H1 (cell line): ENCODE measurements around the gene ERAS. TPM values are rescaled to one million over a fixed set of nuclear protein-coding genes. Genes with fewer than 3 reads are reported as not detected.
A peak's percentile ranks its signal among the peaks of the same experiment; 100 is the strongest.

Experiments used
- CTCF ChIA-PET: fragments of 300-600 bp; sonication (Branson Sonifier 250); formaldehyde crosslinking; loops from one replicate; lab custom pipeline; 2021; ENCODE audit not compliant: partially characterized antibody; lab: Charles Lee
- POLR2A ChIA-PET: fragments of 300-600 bp; sonication (Branson Sonifier 250); formaldehyde crosslinking; loops from one replicate; lab custom pipeline; 2021; ENCODE audit warnings: inconsistent platforms; ENCODE audit not compliant: partially characterized antibody; lab: Charles Lee
- DNase-seq, 2 experiments: peaks; one replicate each; pipeline versions ENCODE4 v3.0.0 to v3.0.0-alpha.2; 2010 to 2022; ENCODE audit warnings: low spot score in 2 of 2, low read depth in 1 of 2, mixed read lengths in 1 of 2
- FAIRE-seq: peaks from 2 replicates; lab custom pipeline; 2011; peaks lifted over from hg19 to GRCh38; lab: Jason Lieb, UNC
- H2AFZ ChIP-seq: 2 replicates; pipeline ENCODE4 v1.8.1; 2012; ENCODE audit warnings: low read length, inconsistent platforms
- H2AK5ac ChIP-seq: 2 replicates; pipeline ENCODE4 v1.6.1; 2013; ENCODE audit warnings: low read depth, low read length
- H2BK120ac ChIP-seq: replicated peaks from 2 replicates; pipeline ENCODE3; 2013; ENCODE audit warnings: low read depth, low read length, inconsistent platforms
- H2BK12ac ChIP-seq: 2 replicates; pipeline ENCODE4 v1.6.1; 2013; ENCODE audit warnings: low read depth, low read length
- H2BK15ac ChIP-seq: 2 replicates; pipeline ENCODE4 v1.6.1; 2013; ENCODE audit warnings: low read length
- H2BK20ac ChIP-seq: 2 replicates; pipeline ENCODE4 v1.6.1; 2013; ENCODE audit warnings: low read length
- H2BK5ac ChIP-seq: 2 replicates; pipeline ENCODE4 v1.6.1; 2013; ENCODE audit warnings: low read depth, low read length
- H3K14ac ChIP-seq: 2 replicates; pipeline ENCODE4 v1.6.1; 2013; ENCODE audit warnings: inconsistent platforms; ENCODE audit not compliant: insufficient read length
- H3K18ac ChIP-seq: 2 replicates; pipeline ENCODE4 v1.6.1; 2013; ENCODE audit warnings: low read length; ENCODE audit errors: extremely low read depth
- H3K23ac ChIP-seq: 2 replicates; pipeline ENCODE4 v1.6.1; 2013; ENCODE audit warnings: inconsistent platforms; ENCODE audit not compliant: insufficient read length
- H3K23me2 ChIP-seq: 2 replicates; pipeline ENCODE4 v1.6.1; 2013; ENCODE audit warnings: low read depth, low read length
- H3K27ac ChIP-seq: 2 replicates; pipeline ENCODE4 v1.6.1; 2011; ENCODE audit warnings: low read depth, low read length, inconsistent platforms
- H3K27me3 ChIP-seq, 4 experiments: replicated peaks in 1 of 4; 1 replicate in 1 of 4; 2 replicates in 3 of 4; pipeline versions ENCODE4 v1.6.1 to v1.8.1; 2011 to 2013; ENCODE audit warnings: low read length in 3 of 4, mild to moderate bottlenecking in 3 of 4, inconsistent platforms in 2 of 4, mixed read lengths in 2 of 4, moderate library complexity in 1 of 4; ENCODE audit not compliant: control insufficient read depth in 3 of 4, insufficient read depth in 3 of 4; ENCODE audit errors: extremely low read depth in 1 of 4
- H3K36me3 ChIP-seq, 4 experiments: 2 replicates each; pipeline versions ENCODE4 v1.6.1 to v1.8.1; 2011 to 2013; ENCODE audit warnings: mild to moderate bottlenecking in 4 of 4, low read length in 3 of 4, moderate library complexity in 2 of 4, control low read depth in 1 of 4, inconsistent platforms in 1 of 4; ENCODE audit not compliant: insufficient read depth in 4 of 4, control insufficient read depth in 2 of 4
- H3K4ac ChIP-seq: replicated peaks from 2 replicates; pipeline ENCODE3; 2013; ENCODE audit warnings: low read length, low read depth, mixed read lengths, inconsistent platforms; ENCODE audit not compliant: insufficient read length
- H3K4me1 ChIP-seq, 4 experiments: replicated peaks in 1 of 4; 1 replicate in 1 of 4; 2 replicates in 3 of 4; pipeline versions ENCODE4 v1.6.1 to v1.8.1; 2011 to 2013; ENCODE audit warnings: low read length in 3 of 4, inconsistent platforms in 2 of 4, mixed read lengths in 1 of 4; ENCODE audit not compliant: insufficient read depth in 4 of 4, control insufficient read depth in 3 of 4
- H3K4me2 ChIP-seq, 2 experiments: 2 replicates each; pipeline versions ENCODE4 v1.6.1 to v1.8.1; 2011 to 2013; ENCODE audit warnings: low read depth in 2 of 2, low read length in 2 of 2, control low read depth in 1 of 2, inconsistent platforms in 1 of 2, mild to moderate bottlenecking in 1 of 2; ENCODE audit not compliant: insufficient read depth in 1 of 2
- H3K4me3 ChIP-seq, 4 experiments: fragments of 200-600, 300-600 bp in 1 of 4; sonication (generic), shearing (Covaris generic), sonication (Bioruptor Twin) in 1 of 4; 2 replicates each; pipeline versions ENCODE4 v1.5.1 to v1.8.1; 2011 to 2016; ENCODE audit warnings: low read length in 4 of 4, low read depth in 3 of 4, control low read depth in 2 of 4, inconsistent platforms in 2 of 4, mild to moderate bottlenecking in 2 of 4, mixed read lengths in 1 of 4, moderate library complexity in 1 of 4; ENCODE audit not compliant: insufficient read depth in 2 of 4; ENCODE audit errors: extremely low read depth in 1 of 4
- H3K56ac ChIP-seq: replicated peaks from 2 replicates; pipeline ENCODE3; 2013; ENCODE audit warnings: low read depth, mild to moderate bottlenecking, mixed read lengths, low read length, inconsistent platforms; ENCODE audit not compliant: insufficient read length
- H3K79me1 ChIP-seq: 2 replicates; pipeline ENCODE4 v1.6.1; 2013; ENCODE audit warnings: low read depth, low read length, control low read depth
- H3K79me2 ChIP-seq, 2 experiments: 2 replicates each; pipeline versions ENCODE4 v1.6.1 to v1.8.1; 2012 to 2013; ENCODE audit warnings: low read length in 2 of 2, mild to moderate bottlenecking in 2 of 2, inconsistent platforms in 1 of 2; ENCODE audit not compliant: insufficient read depth in 2 of 2, control insufficient read depth in 1 of 2
- H3K9ac ChIP-seq, 4 experiments: replicated peaks in 1 of 4; 1 replicate in 1 of 4; 2 replicates in 3 of 4; pipeline versions ENCODE4 v1.6.1 to v1.8.1; 2011 to 2013; ENCODE audit warnings: low read depth in 3 of 4, low read length in 3 of 4, control low read depth in 2 of 4, mild to moderate bottlenecking in 2 of 4, moderate library complexity in 2 of 4, inconsistent platforms in 1 of 4; ENCODE audit errors: extremely low read depth in 1 of 4
- H3K9me3 ChIP-seq, 2 experiments: 2 replicates each; pipeline versions ENCODE4 v1.6.1 to v1.8.1; 2012 to 2013; ENCODE audit warnings: mild to moderate bottlenecking in 2 of 2, moderate library complexity in 2 of 2, control low read depth in 1 of 2, inconsistent platforms in 1 of 2, low read depth in 1 of 2, low read length in 1 of 2, mixed read lengths in 1 of 2; ENCODE audit not compliant: insufficient read depth in 2 of 2
- H4K20me1 ChIP-seq, 2 experiments: replicated peaks in 1 of 2; 2 replicates each; pipeline versions ENCODE3 to v1.8.1; 2011 to 2013; ENCODE audit warnings: inconsistent platforms in 2 of 2, low read length in 2 of 2, mild to moderate bottlenecking in 1 of 2; ENCODE audit not compliant: insufficient read depth in 2 of 2, control insufficient read depth in 1 of 2
- H4K5ac ChIP-seq: 2 replicates; pipeline ENCODE4 v1.6.1; 2013; ENCODE audit warnings: low read length, low read depth, mixed read lengths, inconsistent platforms; ENCODE audit not compliant: insufficient read length
- H4K8ac ChIP-seq: 2 replicates; pipeline ENCODE4 v1.8.0; 2013; ENCODE audit warnings: mild to moderate bottlenecking, moderate library complexity, low read length, inconsistent platforms; ENCODE audit not compliant: insufficient read depth; ENCODE audit errors: extremely low read depth
- H4K91ac ChIP-seq: replicated peaks from 2 replicates; pipeline ENCODE3; 2013; ENCODE audit warnings: low read length, mixed read lengths, inconsistent platforms; ENCODE audit not compliant: insufficient read length
- WGBS, 2 experiments: shearing (Covaris generic) in 1 of 2; methylation state at CpG; one replicate each; pipeline versions ENCODE4 v1.1.6 to v1.1.7; 2013 to 2015; ENCODE audit warnings: low lambda C conversion rate in 2 of 2, mixed read lengths in 2 of 2, inconsistent platforms in 1 of 2, low coverage in 1 of 2, missing lambda C conversion rate in 1 of 2; ENCODE audit not compliant: insufficient replicate concordance in 2 of 2, insufficient coverage in 1 of 2, insufficient read length in 1 of 2; ENCODE audit errors: extremely low coverage in 1 of 2, missing lambda C conversion rate in 1 of 2; 5-methylcytosine and 5-hydroxymethylcytosine counted together
- polyA plus RNA-seq, 7 experiments: library from polyadenylated mRNA; depleted of rRNA in 3 of 7; stranded (reverse) in 5 of 7; unstranded in 2 of 7; fragments of >200 nt in 5 of 7; fragments of 200-250 nt in 2 of 7; gene quantifications; 1 replicate in 5 of 7; 2 replicates in 1 of 7; 4 replicates in 1 of 7; pipeline versions ENCODE4 v1.2.1 to v1.2.3, GENCODE V29; 2011 to 2013; ENCODE audit warnings: missing spikeins in 2 of 7, mixed read lengths in 2 of 7
- total RNA-seq: library from RNA; stranded (reverse); fragmentation: NEBNext Ultra II Directional; extraction: Animal tissue kit (Norgen Biotek cat#: 25700); gene quantifications from 2 replicates; pipeline ENCODE4 v1.2.1, GENCODE V29; 2021

The ERAS gene
- total and polyA plus RNA-seq, 2 of the 8 experiments (the other 6 are each of a cell fraction or from before 2014, with no cell fraction given) = 0.70 TPM; not detected in 1

GRCh38 chrX:48802089-48802904 lies 24.0 kb upstream of the ERAS start:
- H3K9me3 ChIP-seq = no peaks in the 10 kb centered on the region
- no peak overlapping the region for H4K91ac ChIP-seq
- no peak overlapping the region for H2BK120ac ChIP-seq
- H3K4me3 ChIP-seq = peak overlapping the region; percentile 60 to 92 (median 68)
- no peak overlapping the region; the same call in 1 of the 2 replicates for H2BK12ac ChIP-seq
- peaks cover 0 to 13% (median 4%) of the 10 kb centered on the region in 4 experiments; a peak in 5 of 8 replicates for H3K36me3 ChIP-seq
- H2AFZ ChIP-seq = no peak overlapping the region
- H4K5ac ChIP-seq = no peak overlapping the region
- peak overlapping the region; percentile 82 for H3K56ac ChIP-seq
- no peak overlapping the region for H2BK5ac ChIP-seq
- peak overlapping the region; percentile 90; the same call in 1 of the 2 replicates for H4K8ac ChIP-seq
- no peaks in the 10 kb centered on the region for H3K79me2 ChIP-seq
- peak overlapping the region; percentile 66 to 75 for H3K4me2 ChIP-seq
- WGBS, 2 experiments = 8% methylated on average over 26 of the region's 40 CpGs; no CpG with 5 or more reads in 1 of the 2 experiments
- FAIRE-seq (no peak), DNase-seq (peak; percentile 27 to 83)
- ChIA-PET CTCF (interaction anchor here (1.0 kb wide), 1 partner anchor 107 kb away, joined by 3 read pairs; no protein-coding TSS in a partner anchor), POLR2A (interaction anchor here (1.1 to 2.1 kb wide), 3 partner anchors 10 to 96 kb away, joined by 4 to 5 read pairs (median 4); no protein-coding TSS in a partner anchor)
- H3K18ac ChIP-seq = no peak overlapping the region; the same call in 1 of the 2 replicates
- H3K27ac ChIP-seq = peak overlapping the region; percentile 94
- H3K27me3 ChIP-seq = no peaks in the 10 kb centered on the region
- no peak overlapping the region for H2AK5ac ChIP-seq
- H3K4me1 ChIP-seq = no peaks in the 10 kb centered on the region; a peak in 2 of 7 replicates
- no peak overlapping the region for H2BK15ac ChIP-seq
- H3K9ac ChIP-seq = peak overlapping the region; percentile 34 to 89 (median 84)
- no peak overlapping the region for H3K4ac ChIP-seq
- H3K79me1 ChIP-seq = no peaks in the 10 kb centered on the region
- H3K14ac ChIP-seq = no peak overlapping the region
- no peak overlapping the region for H2BK20ac ChIP-seq
- H3K23ac ChIP-seq = no peak overlapping the region
- H4K20me1 ChIP-seq = no peaks in the 10 kb centered on the region
- no peaks in the 10 kb centered on the region; the same call in 1 of the 2 replicates for H3K23me2 ChIP-seq
